GM12801 (cell line): ENCODE data around the gene PPAT.

ENCODE experiments used
- TF ChIP-seq, protein P1 (sequence below): IDR thresholded peaks from one replicate; pipeline ENCODE4 v1.5.1; 2011; ENCODE audit warnings: control low read depth; ENCODE audit not compliant: insufficient read length; ENCODE audit errors: extremely low read depth

PPAT gene

GRCh38 chr4:56391270-56391669 lies 44.1 kb downstream of the PPAT start:
- TF ChIP-seq, protein P1, sequence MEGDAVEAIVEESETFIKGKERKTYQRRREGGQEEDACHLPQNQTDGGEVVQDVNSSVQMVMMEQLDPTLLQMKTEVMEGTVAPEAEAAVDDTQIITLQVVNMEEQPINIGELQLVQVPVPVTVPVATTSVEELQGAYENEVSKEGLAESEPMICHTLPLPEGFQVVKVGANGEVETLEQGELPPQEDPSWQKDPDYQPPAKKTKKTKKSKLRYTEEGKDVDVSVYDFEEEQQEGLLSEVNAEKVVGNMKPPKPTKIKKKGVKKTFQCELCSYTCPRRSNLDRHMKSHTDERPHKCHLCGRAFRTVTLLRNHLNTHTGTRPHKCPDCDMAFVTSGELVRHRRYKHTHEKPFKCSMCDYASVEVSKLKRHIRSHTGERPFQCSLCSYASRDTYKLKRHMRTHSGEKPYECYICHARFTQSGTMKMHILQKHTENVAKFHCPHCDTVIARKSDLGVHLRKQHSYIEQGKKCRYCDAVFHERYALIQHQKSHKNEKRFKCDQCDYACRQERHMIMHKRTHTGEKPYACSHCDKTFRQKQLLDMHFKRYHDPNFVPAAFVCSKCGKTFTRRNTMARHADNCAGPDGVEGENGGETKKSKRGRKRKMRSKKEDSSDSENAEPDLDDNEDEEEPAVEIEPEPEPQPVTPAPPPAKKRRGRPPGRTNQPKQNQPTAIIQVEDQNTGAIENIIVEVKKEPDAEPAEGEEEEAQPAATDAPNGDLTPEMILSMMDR = no peak

DNA sequence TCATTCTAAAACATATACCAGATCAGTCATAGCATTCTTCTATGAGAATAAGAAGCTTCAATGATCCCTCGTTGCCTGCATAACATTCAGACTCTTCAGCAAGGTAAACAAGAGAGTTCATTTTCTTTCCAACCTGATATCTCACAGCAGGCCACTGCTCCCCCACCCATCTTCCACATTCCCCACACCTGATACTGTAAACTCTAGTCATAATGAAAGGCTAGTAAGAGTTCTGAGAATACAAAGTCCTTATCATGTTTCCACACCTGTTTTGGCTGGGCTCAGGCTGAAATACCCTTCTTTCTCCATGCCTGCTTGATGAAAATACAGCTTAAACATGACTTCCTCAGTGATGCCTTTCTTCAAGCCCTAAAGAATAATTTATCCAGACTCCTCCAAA lies 45.9 kb downstream of the PPAT start:
- TF ChIP-seq, protein P1 = no peak

DNA sequence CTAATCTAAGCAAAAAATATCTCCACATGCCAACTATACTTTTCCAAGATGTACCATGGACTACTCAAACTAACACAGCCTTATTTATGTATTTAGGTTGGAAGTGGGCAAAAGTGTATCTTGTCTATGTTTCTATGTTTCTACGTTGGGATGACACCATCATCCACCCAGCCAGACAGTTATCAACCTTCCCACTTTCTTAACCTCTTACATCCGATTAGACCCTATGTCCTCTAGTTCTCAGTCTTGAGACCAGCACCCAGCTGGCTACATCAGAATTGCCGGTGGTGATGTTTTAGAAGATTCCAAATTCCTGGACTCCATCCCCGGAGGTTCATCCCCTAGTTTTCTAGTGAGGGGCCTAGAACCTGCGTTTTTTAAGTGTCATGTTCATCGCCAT lies 47.1 kb downstream of the PPAT start:
- TF ChIP-seq, protein P1 = no peak

DNA sequence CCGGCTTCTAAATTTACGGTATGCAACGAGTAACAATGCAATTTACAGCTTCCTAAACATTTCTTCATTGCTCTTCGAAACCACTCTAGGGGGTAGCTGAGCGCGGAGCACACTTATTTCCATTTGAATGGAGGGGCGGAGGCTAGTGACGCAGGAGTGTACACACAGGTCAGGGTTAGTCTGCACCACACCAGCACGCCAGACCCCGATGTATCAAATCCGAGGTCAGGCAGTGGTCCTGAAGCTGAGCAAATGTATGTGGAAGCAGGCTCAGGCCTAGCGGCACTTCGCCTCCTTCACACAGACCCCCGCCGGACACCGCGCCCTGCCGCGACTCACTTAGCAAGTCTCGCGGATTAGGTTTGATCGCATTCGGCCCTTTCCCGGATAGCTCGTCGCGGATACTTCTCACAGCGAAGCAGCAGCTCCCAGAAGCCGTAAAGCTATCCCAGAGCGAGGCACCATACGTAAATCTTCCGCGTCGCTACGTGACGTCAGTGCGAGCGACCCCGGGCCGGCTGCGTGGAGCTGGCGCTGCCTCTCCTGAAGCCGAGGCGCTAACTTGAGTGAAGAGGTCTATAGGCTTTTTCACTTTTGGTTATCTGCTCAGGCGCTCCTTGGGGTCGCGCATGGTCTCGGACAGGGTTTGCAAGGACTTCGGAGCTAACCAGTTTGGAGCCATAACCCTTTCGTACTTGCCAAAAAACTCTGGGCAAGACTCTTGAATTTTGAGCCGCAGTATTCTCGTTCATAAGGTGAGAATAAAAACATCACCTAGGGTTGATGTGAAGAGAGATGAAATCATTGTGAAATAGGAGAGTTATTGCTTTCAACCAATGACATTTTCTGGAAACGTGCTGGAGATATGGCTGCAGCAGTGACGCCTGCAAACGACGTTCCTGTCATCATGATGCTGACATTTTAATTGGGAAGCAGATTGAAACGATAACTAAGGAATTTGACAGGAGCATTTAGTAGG lies 48.1 kb downstream of the PPAT start, which contains the start of gene AASDH:
AASDH (minus strand) TSS at position 469 of the 979 bp plus-strand sequence. CDS start 3,192 bp downstream, outside the sequence.
- TF ChIP-seq, protein P1 = no peak

- TF ChIP-seq, protein P1 = no peak
These were observed 49.3 kb downstream of the PPAT start for GRCh38 chr4:56386091-56386490.

DNA sequence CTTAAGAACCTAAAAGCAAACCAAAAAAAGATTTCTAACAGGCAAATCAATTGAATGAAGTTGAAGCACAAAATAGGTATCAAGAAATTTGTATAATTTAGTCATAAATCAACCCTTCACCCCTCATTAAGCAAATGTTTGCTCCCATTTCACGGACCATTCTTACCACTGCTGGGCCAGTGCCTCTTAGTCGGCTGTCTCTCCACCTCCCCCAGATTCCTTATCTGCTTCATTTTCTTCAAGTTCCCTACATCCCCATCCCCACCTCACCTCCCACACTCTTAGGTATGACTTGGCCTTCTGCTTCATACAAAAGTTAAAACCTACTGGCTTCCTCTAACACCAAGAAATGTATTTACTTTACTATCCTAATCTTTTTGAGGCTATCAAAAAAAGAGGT lies 60.0 kb downstream of the PPAT start:
- TF ChIP-seq, protein P1 = no peak

- TF ChIP-seq, protein P1 = no peak
These were observed 60.5 kb downstream of the PPAT start for GRCh38 chr4:56374956-56375355.
